ENCODE data around the gene FHIT.

GRCh38 chr3:60363817-60364216 lies 887.4 kb downstream of the FHIT start:
- TF ChIP-seq, protein P1, sequence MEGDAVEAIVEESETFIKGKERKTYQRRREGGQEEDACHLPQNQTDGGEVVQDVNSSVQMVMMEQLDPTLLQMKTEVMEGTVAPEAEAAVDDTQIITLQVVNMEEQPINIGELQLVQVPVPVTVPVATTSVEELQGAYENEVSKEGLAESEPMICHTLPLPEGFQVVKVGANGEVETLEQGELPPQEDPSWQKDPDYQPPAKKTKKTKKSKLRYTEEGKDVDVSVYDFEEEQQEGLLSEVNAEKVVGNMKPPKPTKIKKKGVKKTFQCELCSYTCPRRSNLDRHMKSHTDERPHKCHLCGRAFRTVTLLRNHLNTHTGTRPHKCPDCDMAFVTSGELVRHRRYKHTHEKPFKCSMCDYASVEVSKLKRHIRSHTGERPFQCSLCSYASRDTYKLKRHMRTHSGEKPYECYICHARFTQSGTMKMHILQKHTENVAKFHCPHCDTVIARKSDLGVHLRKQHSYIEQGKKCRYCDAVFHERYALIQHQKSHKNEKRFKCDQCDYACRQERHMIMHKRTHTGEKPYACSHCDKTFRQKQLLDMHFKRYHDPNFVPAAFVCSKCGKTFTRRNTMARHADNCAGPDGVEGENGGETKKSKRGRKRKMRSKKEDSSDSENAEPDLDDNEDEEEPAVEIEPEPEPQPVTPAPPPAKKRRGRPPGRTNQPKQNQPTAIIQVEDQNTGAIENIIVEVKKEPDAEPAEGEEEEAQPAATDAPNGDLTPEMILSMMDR (IDR thresholded peaks at IDR 0.05; ENCODE audit: poor library complexity), result no peak
- TF ChIP-seq EZH2 (IDR thresholded peaks at IDR 0.05; ENCODE audit: borderline replicate concordance), result no peak
- no peak for TF ChIP-seq EZH2phosphoT487 (IDR thresholded peaks at IDR 0.05; ENCODE audit: low read depth, severe bottlenecking, unreplicated experiment)

Data from hepatocyte (in vitro differentiated cells).